ENCODE results near the gene PDCD11.

PDCD11 gene

DNA sequence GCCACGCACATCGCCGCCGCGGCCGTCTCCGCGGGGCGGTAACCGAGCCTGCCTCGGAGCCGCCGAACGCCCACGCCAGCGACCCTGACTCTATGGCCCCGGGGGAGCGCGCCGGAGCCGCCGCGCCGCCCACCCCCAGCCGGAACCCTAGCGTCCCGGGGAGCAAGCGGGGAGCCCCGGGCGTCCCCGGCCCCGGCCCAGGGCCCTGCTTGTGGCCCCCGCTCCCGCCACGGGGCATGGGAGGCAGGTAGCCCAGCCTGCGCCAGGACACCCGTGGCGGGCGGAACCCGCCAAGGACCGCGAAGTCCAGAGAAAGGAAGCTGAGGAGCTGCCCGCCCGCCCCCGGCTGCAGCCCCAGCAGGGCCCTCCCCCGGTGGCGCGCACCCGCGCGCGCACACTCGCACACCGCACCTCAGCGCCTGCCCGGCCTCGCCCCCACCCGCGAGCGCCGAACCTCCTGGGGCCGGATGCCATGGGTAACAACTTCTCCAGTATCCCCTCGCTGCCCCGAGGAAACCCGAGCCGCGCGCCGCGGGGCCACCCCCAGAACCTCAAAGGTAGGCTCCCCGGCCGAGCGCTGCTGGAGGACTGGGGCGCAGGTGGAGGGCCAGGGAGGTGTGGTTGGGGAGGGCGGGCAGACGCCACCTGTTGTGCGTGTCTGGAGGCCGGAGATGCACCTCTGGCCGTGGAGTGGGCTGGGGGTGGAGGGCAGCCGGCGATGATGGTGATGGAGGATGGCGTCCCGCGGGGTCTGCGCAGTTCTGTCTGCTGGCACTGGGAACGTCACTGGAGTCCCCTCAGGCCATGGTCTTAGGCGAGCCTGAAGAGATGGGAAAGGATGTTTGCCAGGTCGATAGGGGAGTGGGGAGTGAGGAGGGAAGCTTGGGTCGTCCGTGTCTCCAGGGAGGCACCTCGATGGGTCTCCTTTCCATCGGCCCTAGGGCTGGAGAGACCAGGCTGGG is 97.8 kb downstream of the PDCD11 start:
- TF ChIP-seq, protein P1, sequence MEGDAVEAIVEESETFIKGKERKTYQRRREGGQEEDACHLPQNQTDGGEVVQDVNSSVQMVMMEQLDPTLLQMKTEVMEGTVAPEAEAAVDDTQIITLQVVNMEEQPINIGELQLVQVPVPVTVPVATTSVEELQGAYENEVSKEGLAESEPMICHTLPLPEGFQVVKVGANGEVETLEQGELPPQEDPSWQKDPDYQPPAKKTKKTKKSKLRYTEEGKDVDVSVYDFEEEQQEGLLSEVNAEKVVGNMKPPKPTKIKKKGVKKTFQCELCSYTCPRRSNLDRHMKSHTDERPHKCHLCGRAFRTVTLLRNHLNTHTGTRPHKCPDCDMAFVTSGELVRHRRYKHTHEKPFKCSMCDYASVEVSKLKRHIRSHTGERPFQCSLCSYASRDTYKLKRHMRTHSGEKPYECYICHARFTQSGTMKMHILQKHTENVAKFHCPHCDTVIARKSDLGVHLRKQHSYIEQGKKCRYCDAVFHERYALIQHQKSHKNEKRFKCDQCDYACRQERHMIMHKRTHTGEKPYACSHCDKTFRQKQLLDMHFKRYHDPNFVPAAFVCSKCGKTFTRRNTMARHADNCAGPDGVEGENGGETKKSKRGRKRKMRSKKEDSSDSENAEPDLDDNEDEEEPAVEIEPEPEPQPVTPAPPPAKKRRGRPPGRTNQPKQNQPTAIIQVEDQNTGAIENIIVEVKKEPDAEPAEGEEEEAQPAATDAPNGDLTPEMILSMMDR (IDR thresholded peaks at IDR 0.05; ENCODE audit: unreplicated experiment in 3 of 3): no peak
- Mint-ChIP-seq H3K4me3 (peak overlapping the region; percentile 78 to 91 (median 88)), H3K9me3 (no peaks in the 10 kb centered on the region), H3K27me3 (ENCODE audit: low read depth) (peaks cover 61% of the 10 kb centered on the region), H3K4me1 (peaks cover 35% of the 10 kb centered on the region), H3K27ac (peak overlapping the region in 1 of 3 experiments; percentile 37), H3K36me3 (ENCODE audit: low read depth) (no peaks in the 10 kb centered on the region)

DNA sequence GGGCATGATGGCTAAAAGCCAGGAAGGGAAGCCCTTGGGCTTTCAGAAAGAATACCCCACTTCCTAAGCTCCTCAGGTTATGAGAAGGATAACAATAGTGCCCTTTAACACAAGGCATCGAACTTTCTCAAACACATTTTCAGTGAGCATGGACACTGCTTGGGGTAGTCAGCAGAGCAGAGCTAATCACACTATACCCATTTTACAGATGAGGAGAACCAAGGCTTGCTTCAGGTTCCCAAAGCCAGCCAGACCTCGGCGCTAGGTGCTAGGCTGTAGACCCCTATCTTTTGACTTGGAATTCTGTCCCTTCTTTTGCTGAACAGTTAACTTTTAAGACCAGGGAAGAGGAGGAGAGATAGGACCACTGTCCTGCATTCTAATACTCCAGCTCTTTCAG is 98.9 kb downstream of the PDCD11 start:
- H3K27me3 Mint-ChIP-seq (ENCODE audit: low read depth): peaks cover 71% of the 10 kb centered on the region
- TF ChIP-seq, protein P1 (IDR thresholded peaks at IDR 0.05; ENCODE audit: unreplicated experiment in 3 of 3): no peak
- peaks cover 40% of the 10 kb centered on the region for H3K4me1 Mint-ChIP-seq
- H3K36me3 Mint-ChIP-seq (ENCODE audit: low read depth): no peaks in the 10 kb centered on the region
- H3K9me3 Mint-ChIP-seq: no peaks in the 10 kb centered on the region
- peak overlapping the region; percentile 78 to 91 (median 88) for H3K4me3 Mint-ChIP-seq
- no peak overlapping the region for H3K27ac Mint-ChIP-seq

Measured in nephron (organoid).